Measurements from ENCODE around the gene RNF144A.
"Not testable (repeated sequence)": the region's sequence is repeated elsewhere in the genome, so short reads cannot be mapped to it uniquely, and the experiment has no call there.

RNF144A gene

GRCh38 chr2:6999211-6999877, 82.1 kb downstream of the RNF144A start:
- DNase-seq: no peak

GRCh38 chr2:7001395-7001794, 84.2 kb downstream of the RNF144A start:
- DNase-seq: not testable (repeated sequence)

- DNase-seq: no peak
These were observed 86.7 kb downstream of the RNF144A start for GRCh38 chr2:7003895-7004294.

- DNase-seq: no peak
These were observed 87.4 kb downstream of the RNF144A start for GRCh38 chr2:7004636-7005035.

- DNase-seq: no peak
These were observed 90.3 kb downstream of the RNF144A start for GRCh38 chr2:7007488-7007845.

- peak; percentile 31 to 94 (median 84) for DNase-seq
These were observed 90.9 kb downstream of the RNF144A start for GRCh38 chr2:7007846-7008741.

GRCh38 chr2:7009207-7009911, 92.1 kb downstream of the RNF144A start:
- no peak for DNase-seq

- DNase-seq: no peak
These were observed 93.3 kb downstream of the RNF144A start for GRCh38 chr2:7010391-7011054.

- peak in 11 of 56 donors; percentile 11 to 73 (median 39) for DNase-seq
These were observed 94.3 kb downstream of the RNF144A start for GRCh38 chr2:7011356-7012083.

- peak in 38 of 56 donors; percentile 7 to 75 (median 44) for DNase-seq
These were observed 95.0 kb downstream of the RNF144A start for GRCh38 chr2:7012141-7012764.

- DNase-seq: no peak
These were observed 96.4 kb downstream of the RNF144A start for GRCh38 chr2:7013471-7014160.

GRCh38 chr2:7014174-7014640, 97.0 kb downstream of the RNF144A start:
- peak in 28 of 56 donors; percentile 6 to 70 (median 38) for DNase-seq

GRCh38 chr2:7015007-7015950, 98.1 kb downstream of the RNF144A start:
- DNase-seq: no peak

GRCh38 chr2:7016148-7016547, 98.9 kb downstream of the RNF144A start:
- no peak for DNase-seq

GRCh38 chr2:7016601-7017211, 99.5 kb downstream of the RNF144A start:
- DNase-seq: peak in 1 of 56 donors; percentile 17

GRCh38 chr2:7017671-7018281, 100.6 kb downstream of the RNF144A start:
- no peak for DNase-seq

- peak in 5 of 56 donors; percentile 18 to 42 (median 30) for DNase-seq
These were observed 101.1 kb downstream of the RNF144A start for GRCh38 chr2:7018282-7018701.

All from nucleus accumbens (tissue), 56 donors.